Bladder microvascular endothelial cell (primary cell): ENCODE results near the gene RCAN3. TPM values are rescaled to one million over a fixed set of nuclear protein-coding genes. Genes with fewer than 3 reads are reported as not detected.

Experiments used
- total RNA-seq: library from RNA; depleted of rRNA; stranded (reverse); fragments of >200 nt; gene quantifications from 2 replicates; pipeline ENCODE4 v1.2.3, GENCODE V29; 2014

Gene RCAN3
- total RNA-seq, result 1.4 and 2.4 TPM in 2 replicates

GRCh38 chr1:24502709-24503058, at the start of gene RCAN3:
Gene RCAN3, plus strand, starts transcription at chr1:24502836. Its CDS starts 11,537 bp downstream, at chr1:24514373.

DNA sequence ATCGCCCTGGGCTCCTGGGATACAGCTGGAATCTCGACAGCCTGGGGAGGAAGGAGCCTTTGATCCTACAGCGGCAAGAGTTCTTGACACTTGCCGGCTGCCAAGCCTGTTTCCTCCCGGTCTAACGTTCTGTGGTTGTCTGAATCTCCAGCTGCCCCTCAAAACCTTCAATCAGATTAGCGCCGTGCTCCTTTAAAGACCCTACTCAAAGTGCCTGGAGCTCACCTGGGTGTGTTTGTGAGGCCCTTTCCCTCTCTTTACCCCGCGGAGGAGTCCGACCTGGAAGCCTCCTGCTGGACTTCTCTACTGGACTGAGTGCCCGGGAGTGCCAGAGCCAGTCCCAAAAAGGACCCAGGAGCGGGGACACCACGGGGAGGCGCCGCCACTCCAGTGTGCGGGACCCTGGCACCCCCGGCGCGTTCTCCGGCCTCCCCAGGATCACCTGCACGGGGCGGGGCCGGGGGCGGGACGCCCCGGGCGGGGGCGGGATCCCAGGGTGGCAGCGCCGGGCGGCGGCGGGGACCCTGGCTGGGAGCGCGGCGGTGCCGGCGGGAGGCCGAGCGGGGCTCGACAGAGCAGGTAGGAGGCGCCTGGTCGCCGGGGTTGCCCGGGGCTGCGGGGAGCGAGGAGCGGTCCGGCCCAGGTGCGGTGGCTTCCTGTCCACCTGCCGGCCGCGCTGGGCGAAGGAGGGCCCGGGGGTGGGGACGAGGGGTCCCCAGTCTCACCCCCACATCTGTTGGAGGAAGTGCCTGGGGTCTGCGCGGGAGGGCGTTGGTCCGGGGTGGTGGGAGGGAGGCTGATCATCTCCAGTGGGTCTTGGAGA, 53.2 kb downstream of the RCAN3 start, which contains the start of gene NCMAP:
TSS of gene NCMAP (plus strand) at position 497 of the 823 bp plus-strand sequence. CDS start 39,344 bp downstream, outside the sequence.

Other genes with a start within 250 kb of the RCAN3 start
- not detected in 2 replicates for gene GRHL3, start 183.5 kb upstream of the RCAN3 start, total RNA-seq
- 2.6 and 3.2 TPM in 2 replicates for gene STPG1, start 89.1 kb upstream of the RCAN3 start, total RNA-seq
- gene NIPAL3, start 87.0 kb upstream of the RCAN3 start, total RNA-seq, result 10.4 and 26.2 TPM in 2 replicates
- gene NCMAP, start 53.3 kb downstream of the RCAN3 start, total RNA-seq, result not detected in 2 replicates
- gene SRRM1, start 140.5 kb downstream of the RCAN3 start, total RNA-seq, result 14.6 and 32.4 TPM in 2 replicates
- gene CLIC4, start 242.6 kb downstream of the RCAN3 start, total RNA-seq, result 237 and 270 TPM in 2 replicates